Testis (tissue), 2 donors: ENCODE measurements around the gene ALKBH7.

Experiments used
- POLR2A ChIP-seq: fragments of 450-650 bp; IDR thresholded peaks from one replicate; pipeline ENCODE4 v1.6.1; 2017; ENCODE audit warnings: antibody characterized with exemption, mild to moderate bottlenecking, moderate library complexity
- TF ChIP-seq, protein P1 (sequence below), 3 experiments: fragments of 450-650 bp in 2 of 3; fragments of 200-600 bp in 1 of 3; sonication (generic) in 1 of 3; IDR thresholded peaks; one replicate each; pipeline ENCODE4 v1.5.1; 2016 to 2019; ENCODE audit warnings: antibody characterized with exemption in 3 of 3, mild to moderate bottlenecking in 2 of 3, moderate library complexity in 1 of 3

DNA sequence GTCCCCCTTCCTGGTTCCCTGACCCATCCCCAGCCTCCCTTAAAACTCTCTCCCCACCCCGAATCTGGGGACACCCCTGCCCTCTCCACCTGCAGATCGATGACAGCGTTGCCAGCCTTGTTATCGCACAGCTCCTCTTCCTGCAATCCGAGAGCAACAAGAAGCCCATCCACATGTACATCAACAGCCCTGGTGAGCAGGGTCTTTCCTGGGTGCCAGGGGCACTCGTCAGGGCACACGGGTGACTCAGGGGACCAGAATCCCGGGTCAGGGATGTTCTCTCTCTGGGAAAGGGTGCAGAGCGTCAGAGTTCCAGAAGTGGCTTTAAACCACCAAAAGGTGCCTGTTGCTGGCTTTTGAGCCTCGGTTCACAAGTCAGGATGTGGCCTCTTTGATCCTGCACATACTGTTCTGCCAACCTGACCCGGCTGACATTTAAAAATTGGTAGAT is 10.2 kb upstream of the ALKBH7 start:
- TF ChIP-seq, protein P1, sequence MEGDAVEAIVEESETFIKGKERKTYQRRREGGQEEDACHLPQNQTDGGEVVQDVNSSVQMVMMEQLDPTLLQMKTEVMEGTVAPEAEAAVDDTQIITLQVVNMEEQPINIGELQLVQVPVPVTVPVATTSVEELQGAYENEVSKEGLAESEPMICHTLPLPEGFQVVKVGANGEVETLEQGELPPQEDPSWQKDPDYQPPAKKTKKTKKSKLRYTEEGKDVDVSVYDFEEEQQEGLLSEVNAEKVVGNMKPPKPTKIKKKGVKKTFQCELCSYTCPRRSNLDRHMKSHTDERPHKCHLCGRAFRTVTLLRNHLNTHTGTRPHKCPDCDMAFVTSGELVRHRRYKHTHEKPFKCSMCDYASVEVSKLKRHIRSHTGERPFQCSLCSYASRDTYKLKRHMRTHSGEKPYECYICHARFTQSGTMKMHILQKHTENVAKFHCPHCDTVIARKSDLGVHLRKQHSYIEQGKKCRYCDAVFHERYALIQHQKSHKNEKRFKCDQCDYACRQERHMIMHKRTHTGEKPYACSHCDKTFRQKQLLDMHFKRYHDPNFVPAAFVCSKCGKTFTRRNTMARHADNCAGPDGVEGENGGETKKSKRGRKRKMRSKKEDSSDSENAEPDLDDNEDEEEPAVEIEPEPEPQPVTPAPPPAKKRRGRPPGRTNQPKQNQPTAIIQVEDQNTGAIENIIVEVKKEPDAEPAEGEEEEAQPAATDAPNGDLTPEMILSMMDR (IDR thresholded peaks at IDR 0.05) = no peak
- no peak for TF ChIP-seq POLR2A
